GM23338 (cell line): ENCODE results near the gene VCL.

Experiments
- EZH2 ChIP-seq: fragments of 200-600 bp; sonication (generic); IDR thresholded peaks from one replicate; pipeline ENCODE4 v1.8.0; 2017; ENCODE audit warnings: antibody characterized with exemption, mild to moderate bottlenecking, low read depth; ENCODE audit not compliant: unreplicated experiment
- STAT1 ChIP-seq: IDR thresholded peaks from one replicate; pipeline ENCODE4 v1.6.1; 2016; ENCODE audit warnings: antibody characterized with exemption; ENCODE audit not compliant: unreplicated experiment
- TF ChIP-seq, protein P1 (sequence below), 2 experiments: fragments of 200-600 bp in 1 of 2; sonication (generic) in 1 of 2; conservative IDR thresholded peaks; 2 replicates each; pipeline versions ENCODE4 v1.5.1 to v1.6.1; 2016 to 2017; ENCODE audit warnings: antibody characterized with exemption in 2 of 2, low read depth in 2 of 2, mild to moderate bottlenecking in 2 of 2, moderate library complexity in 1 of 2
- TF ChIP-seq, protein P2 (sequence below): IDR thresholded peaks from one replicate; pipeline ENCODE4 v1.6.1; 2018; ENCODE audit warnings: antibody characterized with exemption; ENCODE audit not compliant: unreplicated experiment
- TF ChIP-seq, protein P3 (sequence below): IDR thresholded peaks from 2 replicates; pipeline ENCODE4 v1.6.1; 2016; ENCODE audit warnings: antibody characterized with exemption

DNA sequence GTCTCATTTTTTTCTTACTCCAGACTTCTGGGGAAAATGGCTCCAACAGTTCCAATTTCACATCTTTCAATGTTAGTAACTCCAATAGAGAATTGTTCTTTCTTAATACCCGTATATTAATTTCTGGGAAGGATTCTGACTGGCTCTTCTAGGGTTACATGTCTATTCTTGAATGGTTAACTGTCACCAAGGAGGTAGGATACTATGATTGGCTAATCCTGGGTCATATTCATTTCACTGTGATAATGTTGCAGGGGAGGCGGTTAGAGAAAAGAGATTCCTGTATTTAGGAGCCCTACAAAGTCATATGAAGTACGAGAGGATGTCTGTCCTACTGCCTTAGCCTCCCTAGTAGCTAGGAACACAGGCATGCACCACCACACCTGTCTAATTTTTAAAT, 16.1 kb upstream of the VCL start:
- TF ChIP-seq, protein P1, sequence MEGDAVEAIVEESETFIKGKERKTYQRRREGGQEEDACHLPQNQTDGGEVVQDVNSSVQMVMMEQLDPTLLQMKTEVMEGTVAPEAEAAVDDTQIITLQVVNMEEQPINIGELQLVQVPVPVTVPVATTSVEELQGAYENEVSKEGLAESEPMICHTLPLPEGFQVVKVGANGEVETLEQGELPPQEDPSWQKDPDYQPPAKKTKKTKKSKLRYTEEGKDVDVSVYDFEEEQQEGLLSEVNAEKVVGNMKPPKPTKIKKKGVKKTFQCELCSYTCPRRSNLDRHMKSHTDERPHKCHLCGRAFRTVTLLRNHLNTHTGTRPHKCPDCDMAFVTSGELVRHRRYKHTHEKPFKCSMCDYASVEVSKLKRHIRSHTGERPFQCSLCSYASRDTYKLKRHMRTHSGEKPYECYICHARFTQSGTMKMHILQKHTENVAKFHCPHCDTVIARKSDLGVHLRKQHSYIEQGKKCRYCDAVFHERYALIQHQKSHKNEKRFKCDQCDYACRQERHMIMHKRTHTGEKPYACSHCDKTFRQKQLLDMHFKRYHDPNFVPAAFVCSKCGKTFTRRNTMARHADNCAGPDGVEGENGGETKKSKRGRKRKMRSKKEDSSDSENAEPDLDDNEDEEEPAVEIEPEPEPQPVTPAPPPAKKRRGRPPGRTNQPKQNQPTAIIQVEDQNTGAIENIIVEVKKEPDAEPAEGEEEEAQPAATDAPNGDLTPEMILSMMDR (conservative IDR thresholded peaks at IDR 0.05; ENCODE audit: low read depth in 2 of 2), result no peak
- TF ChIP-seq EZH2, result no peak
- no peak for TF ChIP-seq STAT1
- TF ChIP-seq, protein P2, sequence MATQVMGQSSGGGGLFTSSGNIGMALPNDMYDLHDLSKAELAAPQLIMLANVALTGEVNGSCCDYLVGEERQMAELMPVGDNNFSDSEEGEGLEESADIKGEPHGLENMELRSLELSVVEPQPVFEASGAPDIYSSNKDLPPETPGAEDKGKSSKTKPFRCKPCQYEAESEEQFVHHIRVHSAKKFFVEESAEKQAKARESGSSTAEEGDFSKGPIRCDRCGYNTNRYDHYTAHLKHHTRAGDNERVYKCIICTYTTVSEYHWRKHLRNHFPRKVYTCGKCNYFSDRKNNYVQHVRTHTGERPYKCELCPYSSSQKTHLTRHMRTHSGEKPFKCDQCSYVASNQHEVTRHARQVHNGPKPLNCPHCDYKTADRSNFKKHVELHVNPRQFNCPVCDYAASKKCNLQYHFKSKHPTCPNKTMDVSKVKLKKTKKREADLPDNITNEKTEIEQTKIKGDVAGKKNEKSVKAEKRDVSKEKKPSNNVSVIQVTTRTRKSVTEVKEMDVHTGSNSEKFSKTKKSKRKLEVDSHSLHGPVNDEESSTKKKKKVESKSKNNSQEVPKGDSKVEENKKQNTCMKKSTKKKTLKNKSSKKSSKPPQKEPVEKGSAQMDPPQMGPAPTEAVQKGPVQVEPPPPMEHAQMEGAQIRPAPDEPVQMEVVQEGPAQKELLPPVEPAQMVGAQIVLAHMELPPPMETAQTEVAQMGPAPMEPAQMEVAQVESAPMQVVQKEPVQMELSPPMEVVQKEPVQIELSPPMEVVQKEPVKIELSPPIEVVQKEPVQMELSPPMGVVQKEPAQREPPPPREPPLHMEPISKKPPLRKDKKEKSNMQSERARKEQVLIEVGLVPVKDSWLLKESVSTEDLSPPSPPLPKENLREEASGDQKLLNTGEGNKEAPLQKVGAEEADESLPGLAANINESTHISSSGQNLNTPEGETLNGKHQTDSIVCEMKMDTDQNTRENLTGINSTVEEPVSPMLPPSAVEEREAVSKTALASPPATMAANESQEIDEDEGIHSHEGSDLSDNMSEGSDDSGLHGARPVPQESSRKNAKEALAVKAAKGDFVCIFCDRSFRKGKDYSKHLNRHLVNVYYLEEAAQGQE, result no peak
- TF ChIP-seq, protein P3, sequence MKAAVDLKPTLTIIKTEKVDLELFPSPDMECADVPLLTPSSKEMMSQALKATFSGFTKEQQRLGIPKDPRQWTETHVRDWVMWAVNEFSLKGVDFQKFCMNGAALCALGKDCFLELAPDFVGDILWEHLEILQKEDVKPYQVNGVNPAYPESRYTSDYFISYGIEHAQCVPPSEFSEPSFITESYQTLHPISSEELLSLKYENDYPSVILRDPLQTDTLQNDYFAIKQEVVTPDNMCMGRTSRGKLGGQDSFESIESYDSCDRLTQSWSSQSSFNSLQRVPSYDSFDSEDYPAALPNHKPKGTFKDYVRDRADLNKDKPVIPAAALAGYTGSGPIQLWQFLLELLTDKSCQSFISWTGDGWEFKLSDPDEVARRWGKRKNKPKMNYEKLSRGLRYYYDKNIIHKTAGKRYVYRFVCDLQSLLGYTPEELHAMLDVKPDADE, result no peak
